GM10266 (cell line): ENCODE data around the gene AGAP6.
"Not testable (repeated sequence)": the region's sequence is repeated elsewhere in the genome, so short reads cannot be mapped to it uniquely, and the experiment has no call there.

Experiments used
- DNase-seq: peaks from one replicate; pipeline ENCODE4 v3.0.0; 2012; ENCODE audit errors: extremely low spot score
- CTCF ChIP-seq: IDR thresholded peaks from 2 replicates; pipeline ENCODE4 v1.5.1; 2012; ENCODE audit warnings: mild to moderate bottlenecking, low read depth; ENCODE audit not compliant: control insufficient read depth, insufficient read depth; ENCODE audit errors: missing control alignments

The AGAP6 gene

GRCh38 chr10:50021646-50022045 lies 33.4 kb downstream of the AGAP6 start:
- TF ChIP-seq CTCF = no peak
- DNase-seq = no peak

DNA sequence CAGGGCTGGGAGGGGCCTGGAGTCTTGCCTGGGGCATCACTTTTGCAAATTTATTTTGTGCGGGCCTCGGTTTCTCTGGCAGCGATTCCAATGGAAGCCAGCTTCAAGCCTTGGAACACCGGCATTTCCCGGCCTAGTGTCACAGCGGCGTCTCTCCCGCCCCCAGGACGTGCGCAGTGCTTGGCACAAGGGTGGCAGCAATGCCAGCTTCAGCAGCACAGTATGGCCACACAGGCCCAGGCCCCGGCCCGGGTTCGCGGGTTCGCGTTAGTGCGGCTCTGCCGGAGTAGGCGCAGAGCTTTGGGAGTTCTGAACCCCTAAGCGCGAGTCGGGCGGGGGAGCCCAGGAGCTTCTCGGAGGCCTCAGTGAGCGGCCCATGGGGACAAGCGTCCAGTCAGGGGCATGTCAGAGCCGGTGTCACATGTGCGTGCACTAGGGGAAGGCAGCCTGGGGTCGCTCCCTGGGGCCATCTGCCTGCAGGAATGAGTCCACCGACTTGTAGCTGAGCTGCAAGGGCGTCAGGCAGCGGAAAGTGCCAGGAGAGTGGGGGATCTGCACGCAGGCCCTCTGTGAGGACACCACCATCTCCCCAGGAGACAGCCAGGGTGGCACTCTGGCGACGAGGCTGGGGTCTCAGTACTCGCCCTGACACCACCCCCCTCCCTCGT lies 36.6 kb downstream of the AGAP6 start:
- DNase-seq = not testable (repeated sequence)

DNA sequence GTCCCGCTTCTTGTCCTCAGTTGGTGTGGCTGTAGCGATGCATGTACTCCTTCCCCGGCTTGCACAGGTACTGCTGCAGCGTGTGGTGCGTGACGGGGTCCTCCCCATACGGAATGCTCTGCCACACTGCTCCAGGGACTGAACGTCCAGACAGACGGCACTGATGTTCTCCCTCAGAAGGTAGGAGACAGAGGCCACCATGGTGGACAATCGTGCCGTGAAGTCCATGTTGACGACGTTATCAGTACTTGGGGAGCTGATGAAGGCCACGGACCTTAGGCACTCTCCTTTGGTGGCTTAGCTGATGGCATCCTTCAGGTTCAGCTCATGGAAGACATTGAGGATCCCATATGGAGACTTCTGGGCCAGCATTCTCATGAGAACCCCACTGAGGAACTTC lies 37.4 kb downstream of the AGAP6 start:
- TF ChIP-seq CTCF = no peak
- DNase-seq = no peak

- no peak for DNase-seq
- TF ChIP-seq CTCF = no peak
These were observed 39.0 kb downstream of the AGAP6 start for GRCh38 chr10:50027195-50027594.

DNA sequence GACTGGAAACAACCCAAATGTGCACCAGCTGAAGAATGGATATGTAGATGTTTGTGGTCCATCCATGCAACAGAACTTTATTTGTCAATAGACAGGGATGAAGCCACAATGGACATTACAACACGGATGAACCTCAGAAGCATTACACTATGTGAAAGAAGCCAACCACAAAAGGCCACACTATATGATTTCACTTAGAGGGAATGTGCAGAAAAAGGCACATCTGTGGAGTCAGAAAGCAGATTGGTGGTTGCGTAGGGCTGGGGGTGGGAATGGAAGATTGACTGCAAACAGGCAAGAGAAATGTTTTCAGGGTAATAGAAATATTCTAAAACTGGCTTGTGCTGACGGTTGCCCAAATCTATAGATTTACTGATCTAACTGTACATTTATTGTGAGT lies 45.3 kb downstream of the AGAP6 start:
- TF ChIP-seq CTCF = no peak
- DNase-seq = no peak

DNA sequence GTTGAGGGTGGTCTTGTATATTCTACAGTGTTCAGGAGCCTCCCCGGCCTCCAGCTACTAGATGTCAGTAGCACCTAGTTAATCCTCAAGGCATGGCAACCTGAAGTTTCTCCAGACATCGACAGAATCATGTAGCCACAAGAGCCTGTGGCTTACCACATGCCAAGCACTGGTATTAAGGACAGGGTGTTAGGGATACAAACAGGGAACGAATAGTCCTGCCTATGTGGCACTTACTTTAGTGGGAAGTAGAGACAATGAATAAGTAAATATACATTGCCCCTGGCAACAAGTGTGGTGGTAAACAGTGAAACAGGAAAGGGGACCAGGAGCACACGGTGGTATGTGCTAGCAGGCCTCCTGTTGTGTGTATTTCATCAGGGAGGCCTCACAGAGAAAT lies 47.1 kb downstream of the AGAP6 start:
- not testable (repeated sequence) for DNase-seq

- DNase-seq = no peak
- no peak for TF ChIP-seq CTCF
These were observed 56.9 kb downstream of the AGAP6 start for GRCh38 chr10:50044941-50045664.

- not testable (repeated sequence) for DNase-seq
These were observed 58.3 kb downstream of the AGAP6 start for GRCh38 chr10:50046457-50046856.

DNA sequence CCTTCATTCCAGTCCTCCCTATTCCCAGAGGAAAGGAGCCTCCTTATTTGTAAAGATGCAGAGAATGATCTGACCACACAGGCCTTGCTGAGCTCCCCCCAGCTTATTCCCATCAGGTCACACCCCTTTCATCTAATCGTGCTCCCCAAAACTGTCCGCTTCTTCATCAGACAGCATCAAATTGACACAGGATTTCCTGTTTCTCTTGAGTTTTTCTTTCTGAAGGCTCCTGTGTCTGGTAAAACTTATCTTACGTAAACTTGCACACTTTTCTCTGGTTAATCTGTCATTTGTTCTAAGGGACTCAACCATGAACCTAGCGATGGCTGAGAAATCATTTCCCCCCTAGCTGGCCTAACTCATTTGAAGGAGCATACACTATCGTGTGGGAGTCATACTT lies 59.4 kb downstream of the AGAP6 start:
- not testable (repeated sequence) for DNase-seq

DNA sequence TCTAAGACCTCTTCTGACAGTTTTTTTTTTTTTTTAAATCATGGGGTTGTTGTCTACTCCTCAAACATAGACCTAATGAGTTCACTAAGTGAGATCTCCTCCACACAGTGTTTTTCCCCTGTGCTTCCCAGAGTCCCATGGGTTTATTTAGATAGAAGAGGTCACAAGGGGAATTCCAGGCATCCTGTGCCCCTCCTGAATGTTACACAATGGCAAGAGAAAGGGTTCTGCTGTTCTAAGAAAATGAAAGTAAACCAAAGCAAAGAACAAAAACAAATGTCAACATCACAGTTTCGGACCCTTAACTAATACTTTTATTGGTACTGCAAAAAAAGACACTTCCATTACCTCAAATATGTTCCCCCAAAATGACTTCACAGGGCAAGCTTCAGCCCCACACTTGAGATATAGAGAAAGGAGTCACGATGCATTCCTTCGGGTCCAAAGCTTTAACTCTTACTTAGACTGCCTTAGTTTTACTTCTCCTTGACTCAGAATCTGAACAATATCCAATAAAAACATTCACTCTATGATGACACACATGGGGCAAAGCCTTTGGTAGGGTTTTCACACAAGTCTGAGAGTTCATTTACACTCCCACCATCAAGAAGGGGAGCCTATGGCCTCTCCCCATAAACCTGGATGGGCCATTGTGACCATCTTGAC lies 63.9 kb downstream of the AGAP6 start:
- DNase-seq = not testable (repeated sequence)

GRCh38 chr10:50052778-50053376 lies 64.7 kb downstream of the AGAP6 start:
- DNase-seq = not testable (repeated sequence)

DNA sequence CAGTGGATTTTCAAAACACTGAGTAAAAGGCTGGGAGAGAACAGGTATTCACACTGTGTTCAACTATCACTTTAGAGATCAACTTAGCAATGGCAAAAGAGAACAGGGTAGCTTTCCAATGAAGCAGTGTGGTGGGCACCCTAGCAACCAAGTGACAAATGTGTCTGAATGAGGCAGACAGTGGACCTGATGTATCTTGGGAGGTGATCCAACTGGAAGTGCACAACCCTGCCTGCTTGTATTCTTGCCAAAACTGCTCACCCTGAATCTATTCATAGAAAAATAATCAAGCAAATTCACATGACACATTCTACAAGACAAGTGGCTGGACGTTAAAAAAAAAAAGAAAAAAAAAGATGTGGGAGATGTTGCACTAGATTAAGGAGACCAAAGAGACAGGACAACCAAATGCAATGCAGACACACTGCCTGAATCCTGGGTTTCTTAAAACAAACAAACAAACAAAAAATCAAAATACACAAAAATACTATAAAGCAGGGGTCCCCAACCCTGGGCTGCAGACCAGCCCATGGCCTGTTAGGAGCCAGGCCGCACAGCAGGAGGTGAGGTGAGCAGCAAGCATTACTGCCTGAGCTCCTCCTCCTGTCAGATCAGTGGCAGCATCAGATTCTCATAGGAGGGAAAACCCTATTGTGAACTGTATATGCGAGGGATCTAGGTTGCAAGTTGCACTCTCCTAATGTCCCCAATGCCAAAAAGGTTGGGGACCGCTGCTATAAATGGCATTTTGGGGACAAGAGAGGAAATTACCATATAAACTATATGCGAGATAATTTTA lies 67.5 kb downstream of the AGAP6 start:
- DNase-seq = not testable (repeated sequence)

- DNase-seq = not testable (repeated sequence)
These were observed 68.4 kb downstream of the AGAP6 start for GRCh38 chr10:50056654-50057053.
